ENCODE data around the gene FSHR. TPM values are rescaled to one million over a fixed set of nuclear protein-coding genes. Genes with fewer than 3 reads are reported as not detected.

Gene FSHR
- total RNA-seq, 1 donor from 2014 or later: 0.30 TPM

- no peaks in the 10 kb centered on the region for H3K9me3 Mint-ChIP-seq (ENCODE audit: unreplicated experiment)
- Histone ChIP-seq H3K27ac (ENCODE audit: low read depth, low read length) (no peak overlapping the region), H3K4me3 (ENCODE audit: insufficient read depth, low read depth, low read length) (no peak overlapping the region), H4K20me1 (ENCODE audit: insufficient read depth, low read length) (no peaks in the 10 kb centered on the region), H3K9me3 (ENCODE audit: insufficient read depth, low read depth, low read length) (no peaks in the 10 kb centered on the region), H2AFZ (ENCODE audit: low read depth, low read length) (no peak overlapping the region), H3K9ac (ENCODE audit: low read length) (no peak overlapping the region), H3K27me3 (ENCODE audit: insufficient read depth, low read length) (no peaks in the 10 kb centered on the region), H3K79me2 (ENCODE audit: insufficient read depth, low read length) (no peaks in the 10 kb centered on the region), H3K4me1 (ENCODE audit: insufficient read depth, low read length) (no peaks in the 10 kb centered on the region), H3K4me2 (ENCODE audit: low read length) (no peak overlapping the region), H3K36me3 (ENCODE audit: insufficient read depth, low read length) (no peaks in the 10 kb centered on the region)
- no peak overlapping the region for H3K27ac Mint-ChIP-seq (ENCODE audit: unreplicated experiment)
- peaks cover 2% of the 10 kb centered on the region for H3K4me1 Mint-ChIP-seq (ENCODE audit: low read depth, unreplicated experiment)
- TF ChIP-seq EZH2 (IDR thresholded peaks at IDR 0.05; ENCODE audit: insufficient read depth, low read length) (no peak), CTCF (IDR thresholded peaks at IDR 0.05; ENCODE audit: insufficient read depth, low read depth, low read length) (no peak)
- no peaks in the 10 kb centered on the region for H3K27me3 Mint-ChIP-seq (ENCODE audit: low read depth, unreplicated experiment)
- FAIRE-seq: no peak
- H3K4me3 Mint-ChIP-seq (ENCODE audit: unreplicated experiment): no peak overlapping the region
- DNase-seq (ENCODE audit: low read depth): no peak
- no peaks in the 10 kb centered on the region for H3K36me3 Mint-ChIP-seq (ENCODE audit: low read depth, unreplicated experiment)
Measured at GRCh38 chr2:48954935-48955334, 199.4 kb downstream of the FSHR start.

DNA sequence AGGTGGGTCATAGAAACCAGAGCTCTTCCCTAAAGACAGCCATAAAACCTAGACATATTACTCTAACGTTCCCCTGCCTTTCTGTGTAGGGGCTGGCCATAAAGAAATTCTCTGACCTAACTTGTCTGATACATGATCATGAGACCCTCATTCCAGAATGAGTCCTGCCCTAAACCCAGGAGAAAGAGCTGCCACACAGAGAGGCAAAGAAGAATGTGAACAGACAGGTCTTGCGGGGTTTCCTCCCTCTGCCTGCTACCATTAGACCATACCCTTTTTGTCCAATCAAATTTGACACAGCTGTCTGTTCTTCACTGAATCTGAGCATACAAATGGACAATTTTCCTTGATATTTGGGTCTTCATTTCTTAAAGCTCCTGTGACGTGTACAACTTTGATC, 200.0 kb downstream of the FSHR start:
- peaks cover 2% of the 10 kb centered on the region for H3K4me1 Mint-ChIP-seq (ENCODE audit: low read depth, unreplicated experiment)
- H3K27ac Mint-ChIP-seq (ENCODE audit: unreplicated experiment): no peak overlapping the region
- FAIRE-seq (no peak), DNase-seq (ENCODE audit: low read depth) (no peak)
- Histone ChIP-seq H4K20me1 (ENCODE audit: insufficient read depth, low read length) (no peaks in the 10 kb centered on the region), H3K4me3 (ENCODE audit: insufficient read depth, low read depth, low read length) (no peak overlapping the region), H3K4me1 (ENCODE audit: insufficient read depth, low read length) (no peaks in the 10 kb centered on the region), H3K9me3 (ENCODE audit: insufficient read depth, low read depth, low read length) (no peaks in the 10 kb centered on the region), H3K79me2 (ENCODE audit: insufficient read depth, low read length) (no peaks in the 10 kb centered on the region), H2AFZ (ENCODE audit: low read depth, low read length) (no peak overlapping the region), H3K27me3 (ENCODE audit: insufficient read depth, low read length) (no peaks in the 10 kb centered on the region), H3K36me3 (ENCODE audit: insufficient read depth, low read length) (no peaks in the 10 kb centered on the region), H3K4me2 (ENCODE audit: low read length) (no peak overlapping the region), H3K9ac (ENCODE audit: low read length) (no peak overlapping the region), H3K27ac (ENCODE audit: low read depth, low read length) (no peak overlapping the region)
- H3K9me3 Mint-ChIP-seq (ENCODE audit: unreplicated experiment): no peaks in the 10 kb centered on the region
- H3K27me3 Mint-ChIP-seq (ENCODE audit: low read depth, unreplicated experiment): no peaks in the 10 kb centered on the region
- H3K4me3 Mint-ChIP-seq (ENCODE audit: unreplicated experiment): no peak overlapping the region
- H3K36me3 Mint-ChIP-seq (ENCODE audit: low read depth, unreplicated experiment): no peaks in the 10 kb centered on the region
- TF ChIP-seq CTCF (IDR thresholded peaks at IDR 0.05; ENCODE audit: insufficient read depth, low read depth, low read length) (no peak), EZH2 (IDR thresholded peaks at IDR 0.05; ENCODE audit: insufficient read depth, low read length) (no peak)

DNA sequence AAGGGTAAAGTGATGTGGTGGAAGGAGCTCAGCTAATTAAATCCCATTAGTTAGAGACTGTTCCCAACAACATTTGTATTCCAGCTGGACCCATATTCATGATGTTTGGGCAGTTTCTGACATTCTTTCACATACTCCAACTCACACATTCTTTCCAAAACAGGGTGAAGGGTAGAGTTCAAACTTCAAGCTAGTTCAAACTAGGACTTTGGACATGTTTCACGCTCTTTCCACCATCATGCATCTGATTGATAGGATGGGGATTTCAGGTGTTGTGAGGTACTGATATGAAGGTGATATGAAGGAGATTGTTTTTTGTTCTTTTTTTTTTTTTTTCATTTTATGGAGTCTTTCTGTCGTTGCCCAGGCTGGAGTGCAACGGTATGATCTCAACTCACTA, 201.7 kb downstream of the FSHR start:
- H3K4me3 Mint-ChIP-seq (ENCODE audit: unreplicated experiment): no peak overlapping the region
- FAIRE-seq: no peak
- H3K4me2 ChIP-seq (ENCODE audit: low read length): no peak overlapping the region
- no peaks in the 10 kb centered on the region for H3K27me3 Mint-ChIP-seq (ENCODE audit: low read depth, unreplicated experiment)
- H3K36me3 ChIP-seq (ENCODE audit: insufficient read depth, low read length): no peaks in the 10 kb centered on the region
- H3K9me3 Mint-ChIP-seq (ENCODE audit: unreplicated experiment): no peaks in the 10 kb centered on the region
- no peak overlapping the region for H3K9ac ChIP-seq (ENCODE audit: low read length)
- H3K27me3 ChIP-seq (ENCODE audit: insufficient read depth, low read length): no peaks in the 10 kb centered on the region
- no peak for TF ChIP-seq CTCF (IDR thresholded peaks at IDR 0.05; ENCODE audit: insufficient read depth, low read depth, low read length)
- TF ChIP-seq EZH2 (IDR thresholded peaks at IDR 0.05; ENCODE audit: insufficient read depth, low read length): no peak
- H4K20me1 ChIP-seq (ENCODE audit: insufficient read depth, low read length): no peaks in the 10 kb centered on the region
- no peak overlapping the region for H2AFZ ChIP-seq (ENCODE audit: low read depth, low read length)
- H3K27ac ChIP-seq (ENCODE audit: low read depth, low read length): no peak overlapping the region
- peaks cover 2% of the 10 kb centered on the region for H3K4me1 Mint-ChIP-seq (ENCODE audit: low read depth, unreplicated experiment)
- no peaks in the 10 kb centered on the region for H3K9me3 ChIP-seq (ENCODE audit: insufficient read depth, low read depth, low read length)
- no peaks in the 10 kb centered on the region for H3K36me3 Mint-ChIP-seq (ENCODE audit: low read depth, unreplicated experiment)
- no peaks in the 10 kb centered on the region for H3K4me1 ChIP-seq (ENCODE audit: insufficient read depth, low read length)
- H3K79me2 ChIP-seq (ENCODE audit: insufficient read depth, low read length): no peaks in the 10 kb centered on the region
- no peak for DNase-seq (ENCODE audit: low read depth)
- H3K27ac Mint-ChIP-seq (ENCODE audit: unreplicated experiment): no peak overlapping the region
- no peak overlapping the region for H3K4me3 ChIP-seq (ENCODE audit: insufficient read depth, low read depth, low read length)
